IPS-15b (cell line): ENCODE measurements around the gene COX4I2.
A peak's percentile ranks its signal among the peaks of the same experiment; 100 is the strongest.

ENCODE experiments used
- H3K27me3 ChIP-seq: one replicate; pipeline ENCODE4 v1.6.1; 2013; ENCODE audit warnings: low read length; ENCODE audit not compliant: control insufficient read depth, insufficient read depth
- H3K36me3 ChIP-seq: one replicate; pipeline ENCODE4 v1.6.1; 2013; ENCODE audit warnings: low read length; ENCODE audit not compliant: control insufficient read depth, insufficient read depth
- H3K4me1 ChIP-seq: one replicate; pipeline ENCODE4 v1.6.1; 2013; ENCODE audit warnings: mild to moderate bottlenecking, low read length; ENCODE audit not compliant: control insufficient read depth, insufficient read depth
- H3K4me3 ChIP-seq: one replicate; pipeline ENCODE4 v1.5.1; 2013; ENCODE audit warnings: low read depth, low read length
- H3K9ac ChIP-seq: one replicate; pipeline ENCODE4 v1.6.1; 2013; ENCODE audit warnings: low read depth, mild to moderate bottlenecking, low read length
- H3K9me3 ChIP-seq: one replicate; pipeline ENCODE4 v1.6.1; 2013; ENCODE audit warnings: mild to moderate bottlenecking, low read length; ENCODE audit not compliant: control insufficient read depth, insufficient read depth

Gene COX4I2

DNA sequence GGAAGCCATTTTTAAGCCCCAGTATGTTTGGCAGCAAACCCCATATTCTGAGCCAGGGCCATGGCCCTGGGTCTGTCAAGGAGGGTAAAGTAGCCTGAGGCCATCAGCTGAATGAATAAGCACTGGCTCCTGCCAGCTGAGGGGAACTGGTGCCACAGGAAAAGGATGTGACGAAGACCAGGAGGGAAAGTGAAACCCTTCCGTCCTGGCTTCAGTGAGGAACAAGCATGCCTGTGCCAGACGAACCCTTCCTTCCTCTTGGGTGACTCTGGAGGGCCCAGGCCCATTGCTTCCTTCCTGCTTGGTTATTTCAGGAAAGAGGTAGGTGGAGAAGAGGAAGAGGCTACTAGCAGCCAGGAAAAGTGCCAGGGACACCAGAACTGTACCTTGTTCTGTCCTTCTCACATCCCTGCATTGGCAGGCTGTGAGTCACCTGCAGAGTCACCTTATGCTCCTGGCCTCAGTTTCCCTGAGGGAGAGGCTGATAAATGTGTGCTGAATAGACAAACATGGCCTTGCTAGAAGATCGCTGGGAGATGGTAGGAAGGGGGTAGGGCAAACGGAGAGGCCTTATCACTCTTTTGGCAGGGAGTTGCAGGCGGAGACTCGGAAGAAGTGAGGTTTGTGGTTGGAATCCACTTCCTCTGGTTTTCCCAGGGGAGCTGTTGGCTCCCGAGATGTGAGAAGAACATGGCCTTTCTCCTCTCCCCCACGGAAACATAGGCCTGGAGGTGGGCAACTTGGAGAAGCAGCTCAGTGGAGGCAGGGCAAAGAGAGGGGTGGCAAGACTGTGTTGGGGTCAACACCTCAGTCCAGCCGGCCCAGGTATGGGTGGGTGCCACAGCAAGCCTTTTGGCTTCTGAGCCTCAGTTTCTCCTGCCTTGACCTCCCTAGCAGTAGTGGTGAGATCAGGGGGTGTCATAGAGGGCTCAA lies 37.4 kb downstream of the COX4I2 start:
- Histone ChIP-seq H3K4me3 (no peak overlapping the region), H3K9me3 (no peaks in the 10 kb centered on the region), H3K27me3 (no peaks in the 10 kb centered on the region), H3K36me3 (peaks cover 7% of the 10 kb centered on the region), H3K9ac (no peak overlapping the region), H3K4me1 (peaks cover 4% of the 10 kb centered on the region)

DNA sequence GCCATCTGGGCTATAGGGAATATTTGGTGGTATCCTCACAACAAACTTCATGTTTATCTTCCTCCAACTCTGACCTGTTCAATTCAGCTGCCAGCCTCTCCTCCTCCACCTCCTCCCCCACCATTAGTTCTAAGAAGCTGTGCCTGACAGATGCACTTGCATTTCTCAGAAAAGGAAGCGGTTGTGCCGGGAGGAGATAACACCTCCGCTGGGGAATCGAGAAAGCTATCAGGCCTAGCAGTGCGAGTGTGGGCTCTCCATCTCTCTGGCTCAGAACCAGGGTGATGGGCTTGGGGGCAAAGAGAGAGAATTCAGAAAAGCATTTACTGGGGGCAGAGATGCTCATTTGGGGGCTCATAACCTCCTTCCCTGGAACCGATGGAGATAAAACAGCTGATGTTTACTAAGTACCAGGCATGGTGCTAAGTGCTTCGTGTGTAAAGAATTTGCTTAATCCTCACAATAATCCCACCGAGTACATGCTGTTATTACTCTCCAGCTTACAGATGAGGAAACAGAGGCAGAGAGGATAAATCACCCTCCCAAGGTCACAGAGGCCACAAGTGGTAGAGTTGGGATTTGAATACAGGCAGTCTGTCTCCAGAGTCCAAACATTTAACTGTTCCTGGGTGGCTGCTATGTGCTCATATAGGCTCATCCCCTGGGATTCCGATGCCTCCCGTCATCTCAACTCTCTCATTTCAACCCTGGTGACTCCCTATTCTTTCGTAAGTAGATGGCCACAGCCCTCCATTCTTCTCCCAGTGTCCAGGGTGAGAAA lies 38.3 kb downstream of the COX4I2 start:
- Histone ChIP-seq H3K9ac (no peak overlapping the region), H3K36me3 (peaks cover 7% of the 10 kb centered on the region), H3K4me3 (no peak overlapping the region), H3K4me1 (peaks cover 4% of the 10 kb centered on the region), H3K27me3 (no peaks in the 10 kb centered on the region), H3K9me3 (no peaks in the 10 kb centered on the region)

DNA sequence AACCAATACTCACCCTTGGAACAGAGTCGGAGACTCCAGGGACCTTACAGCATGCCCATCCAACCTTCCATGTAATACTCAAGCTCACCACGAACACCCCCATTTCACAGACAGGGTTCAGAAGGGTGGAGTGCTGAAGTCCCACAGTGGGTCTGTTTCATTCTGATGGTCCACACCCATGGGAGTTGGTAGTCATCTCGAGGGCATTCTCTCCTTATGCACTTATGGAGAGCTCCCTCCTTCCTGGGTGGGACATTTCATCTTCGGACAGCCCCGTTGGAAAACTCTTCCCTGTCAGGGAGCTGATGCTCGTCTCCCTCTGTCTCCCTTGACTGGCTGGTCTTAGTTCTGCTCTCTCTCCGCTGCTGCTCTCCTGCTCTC lies 38.9 kb downstream of the COX4I2 start:
- H3K4me3 ChIP-seq: no peak overlapping the region
- H3K4me1 ChIP-seq: peaks cover 4% of the 10 kb centered on the region
- H3K9me3 ChIP-seq: no peaks in the 10 kb centered on the region
- peaks cover 7% of the 10 kb centered on the region for H3K36me3 ChIP-seq
- no peaks in the 10 kb centered on the region for H3K27me3 ChIP-seq
- H3K9ac ChIP-seq: no peak overlapping the region

DNA sequence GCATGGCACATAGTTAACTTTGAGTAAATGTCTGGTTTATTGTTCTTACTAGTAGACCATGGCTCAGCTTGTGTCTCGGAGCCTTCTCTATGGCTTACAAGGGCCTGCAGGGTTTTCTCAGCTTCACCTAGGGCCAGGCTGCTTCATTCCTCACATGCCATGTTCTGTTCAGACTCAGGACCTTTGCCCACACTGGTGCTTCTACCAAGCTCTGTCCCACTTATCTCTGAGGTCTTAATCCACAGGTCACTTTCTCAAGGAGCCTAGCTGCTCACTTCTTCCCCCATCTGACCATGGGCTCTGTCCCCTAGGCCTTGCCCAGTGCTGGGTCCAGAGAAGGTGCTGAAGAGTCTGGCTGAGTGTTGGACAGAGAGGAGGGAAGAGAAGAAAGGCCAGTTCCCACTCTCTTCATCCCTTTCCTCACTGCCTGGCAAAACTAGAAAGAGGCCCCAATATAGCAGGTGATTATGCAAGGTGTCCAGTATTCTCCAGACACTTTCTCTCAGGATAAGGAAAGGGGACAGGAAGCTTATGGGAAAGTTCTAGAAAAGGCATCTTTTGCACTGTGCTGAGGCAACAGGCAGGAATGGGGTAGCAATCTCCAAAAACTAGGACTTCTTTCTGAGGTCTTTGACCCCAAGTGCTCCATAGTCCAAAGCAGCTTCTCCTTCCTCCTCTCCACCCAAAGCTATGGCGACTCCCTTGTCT lies 40.0 kb downstream of the COX4I2 start:
- Histone ChIP-seq H3K9me3 (no peaks in the 10 kb centered on the region), H3K4me1 (peaks cover 4% of the 10 kb centered on the region)

DNA sequence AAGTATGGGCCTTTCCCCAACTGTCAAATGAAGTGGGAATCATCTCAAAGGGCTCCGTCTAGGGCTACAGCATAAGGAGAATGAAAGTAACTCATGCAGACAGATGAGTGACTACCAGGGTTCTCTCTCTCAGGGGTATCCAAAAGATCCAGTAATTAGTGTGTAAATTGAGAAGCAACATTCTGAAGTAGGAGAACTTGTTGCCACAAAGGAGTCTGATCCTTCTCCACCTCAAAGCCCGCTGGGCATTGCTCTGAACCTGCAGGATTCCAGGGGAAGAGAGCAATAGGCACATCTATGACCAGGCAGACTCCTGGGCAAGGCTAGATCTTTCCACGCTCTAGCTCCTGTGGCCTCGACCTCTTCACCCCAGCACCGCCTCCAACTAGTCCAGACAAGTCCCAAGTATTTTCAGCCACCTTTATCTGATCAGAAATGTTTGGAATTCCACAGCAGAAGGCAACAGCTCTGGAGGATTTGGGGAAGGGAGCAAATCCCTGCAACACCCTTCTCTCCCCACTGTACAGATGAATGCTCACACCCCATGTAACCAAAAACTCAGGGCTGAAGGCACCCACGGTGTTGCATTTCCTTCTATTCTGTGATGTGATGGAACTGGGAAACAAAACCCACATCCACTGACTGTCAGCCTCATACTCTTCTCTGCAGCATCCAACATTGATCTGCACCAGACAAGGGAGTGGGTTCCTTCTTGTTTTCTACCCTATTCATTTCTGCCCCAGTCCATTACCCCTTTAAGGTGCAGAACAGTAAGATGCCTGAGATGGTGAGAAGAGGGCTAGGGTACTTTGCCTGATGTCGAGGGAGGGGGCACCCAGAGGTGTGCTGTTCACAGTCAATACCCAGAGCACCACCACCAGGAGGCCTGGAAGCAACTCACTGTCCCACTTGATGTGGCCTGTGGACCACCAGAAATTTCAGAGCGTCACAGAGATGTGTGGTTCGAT lies 41.0 kb downstream of the COX4I2 start:
- peak overlapping the region; percentile 18 for H3K9ac ChIP-seq
- peaks cover 4% of the 10 kb centered on the region for H3K4me1 ChIP-seq
- H3K36me3 ChIP-seq: peaks cover 10% of the 10 kb centered on the region
- H3K4me3 ChIP-seq: no peak overlapping the region
- H3K27me3 ChIP-seq: no peaks in the 10 kb centered on the region
- no peaks in the 10 kb centered on the region for H3K9me3 ChIP-seq

More for the DNA sequence above, 40.0 kb downstream of the COX4I2 start:
- peaks cover 7% of the 10 kb centered on the region for H3K36me3 ChIP-seq
- peak overlapping the region; percentile 18 for H3K9ac ChIP-seq
- no peaks in the 10 kb centered on the region for H3K27me3 ChIP-seq
- H3K4me3 ChIP-seq: no peak overlapping the region

DNA sequence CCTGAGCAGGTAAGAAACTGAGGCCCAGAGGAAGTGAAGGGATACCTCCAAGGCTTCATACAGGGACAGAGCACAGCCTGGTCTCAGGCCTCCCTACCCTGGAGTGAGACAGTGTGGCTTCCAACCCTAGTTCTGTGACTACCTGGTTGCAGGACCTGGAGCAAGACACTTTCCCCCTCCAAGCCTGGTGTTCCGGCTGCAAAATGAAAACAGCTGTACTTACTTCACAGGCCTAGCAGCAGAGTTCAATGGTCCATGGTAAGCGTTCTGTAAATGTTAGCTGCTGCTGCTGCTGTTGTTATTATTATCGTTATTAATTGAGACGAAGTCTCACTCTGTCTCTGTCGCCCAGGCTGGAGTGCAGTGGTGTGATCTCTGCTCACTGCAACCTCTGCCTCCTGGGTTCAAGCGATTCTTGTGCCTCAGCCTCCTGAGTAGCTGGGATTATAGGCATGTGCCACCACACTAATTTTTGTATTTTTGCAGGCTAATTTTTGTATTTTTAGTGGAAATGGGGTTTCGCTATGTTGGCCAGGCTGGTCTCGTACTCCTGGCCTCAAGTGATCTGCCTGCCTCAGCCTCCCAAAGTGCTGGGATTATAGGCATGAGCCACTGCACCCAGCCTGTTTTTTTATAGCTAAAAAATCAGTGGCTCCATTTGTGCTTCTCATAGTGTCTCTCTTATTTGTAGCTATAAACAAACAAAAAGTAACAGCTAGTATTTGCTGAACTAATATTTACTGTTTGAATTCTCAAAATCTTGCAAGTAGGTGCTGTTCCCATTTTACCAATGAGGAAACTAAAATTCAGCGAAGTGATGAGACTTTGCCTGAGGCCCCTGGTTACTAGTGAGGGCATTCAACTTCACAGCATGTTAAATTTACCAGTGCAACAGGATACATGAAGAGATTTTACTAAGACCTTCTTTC lies 41.9 kb downstream of the COX4I2 start:
- peaks cover 4% of the 10 kb centered on the region for H3K4me1 ChIP-seq
- H3K4me3 ChIP-seq: no peak overlapping the region
- no peaks in the 10 kb centered on the region for H3K27me3 ChIP-seq
- no peak overlapping the region for H3K9ac ChIP-seq
- peaks cover 14% of the 10 kb centered on the region for H3K36me3 ChIP-seq
- H3K9me3 ChIP-seq: no peaks in the 10 kb centered on the region

DNA sequence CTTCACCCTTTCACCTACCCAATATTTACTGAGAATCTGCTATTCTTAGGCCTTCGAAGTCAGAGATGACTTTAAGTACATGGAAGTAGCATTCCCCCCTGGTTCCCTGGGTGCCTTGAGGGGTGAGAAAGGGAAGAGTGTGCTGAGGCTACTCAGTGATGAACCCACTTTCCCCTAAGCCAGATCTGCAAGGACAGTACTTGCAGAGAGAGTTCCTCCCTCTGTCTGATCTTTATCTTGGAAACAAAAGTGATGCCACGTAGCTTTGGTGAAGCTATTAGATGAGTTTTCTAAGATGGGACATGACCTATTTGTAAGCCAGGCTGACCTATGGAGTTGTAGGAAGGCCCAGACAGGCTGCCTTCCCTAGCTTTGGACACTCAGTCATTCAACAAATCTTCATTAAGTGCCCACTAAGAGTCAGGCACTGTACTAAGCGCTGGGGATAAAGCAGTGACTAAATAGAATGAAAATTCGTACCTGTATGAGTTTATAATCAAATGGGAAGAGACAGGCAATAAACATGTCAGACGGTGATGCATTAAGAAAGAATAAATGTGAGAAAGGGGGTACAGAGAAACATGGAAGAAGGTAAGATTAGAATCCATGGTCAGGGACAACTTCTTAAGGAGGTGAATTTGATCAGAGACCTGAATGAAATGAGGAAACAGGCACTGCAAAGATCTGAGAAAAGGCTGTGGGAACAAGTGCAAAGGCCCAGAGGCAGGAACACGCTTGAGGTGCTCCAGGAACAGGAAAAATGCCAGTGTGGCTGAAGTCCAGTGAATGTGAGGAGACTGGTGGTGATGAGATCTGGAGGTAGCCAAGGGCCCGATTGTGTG lies 42.8 kb downstream of the COX4I2 start:
- Histone ChIP-seq H3K4me1 (peaks cover 4% of the 10 kb centered on the region), H3K4me3 (no peak overlapping the region), H3K9me3 (no peaks in the 10 kb centered on the region), H3K9ac (no peak overlapping the region), H3K36me3 (peaks cover 14% of the 10 kb centered on the region), H3K27me3 (no peaks in the 10 kb centered on the region)

DNA sequence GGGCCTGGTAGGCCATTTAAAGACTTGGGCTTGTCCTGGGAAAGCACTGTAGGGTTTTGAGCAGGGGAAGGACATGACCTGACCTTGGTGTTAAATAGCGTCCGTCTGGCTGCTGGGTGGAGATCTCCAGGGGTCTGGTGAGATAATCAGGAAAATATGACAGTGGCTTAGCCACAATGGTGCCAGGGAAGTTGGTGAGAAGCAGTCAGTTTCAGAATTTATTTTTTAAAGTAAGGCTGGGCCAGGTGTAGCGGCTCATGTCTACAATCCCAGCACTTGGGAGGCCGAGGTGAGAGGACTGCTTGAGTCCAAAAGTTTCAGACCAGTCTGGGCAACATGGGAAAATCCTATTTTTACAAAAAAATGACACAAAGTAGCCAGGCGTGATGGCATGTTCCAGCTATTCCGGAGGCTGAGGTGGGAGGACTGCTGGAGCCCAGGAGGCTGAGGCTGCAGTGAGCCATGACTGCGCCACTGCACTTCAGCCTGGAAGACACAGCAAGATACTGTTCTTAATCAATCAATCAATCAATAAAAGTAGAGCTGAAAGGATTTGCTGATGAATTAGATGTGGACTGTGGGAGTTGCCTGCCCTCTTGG lies 43.5 kb downstream of the COX4I2 start:
- Histone ChIP-seq H3K4me3 (no peak overlapping the region), H3K9me3 (no peaks in the 10 kb centered on the region), H3K9ac (no peak overlapping the region), H3K4me1 (peaks cover 4% of the 10 kb centered on the region), H3K27me3 (no peaks in the 10 kb centered on the region), H3K36me3 (peaks cover 14% of the 10 kb centered on the region)

DNA sequence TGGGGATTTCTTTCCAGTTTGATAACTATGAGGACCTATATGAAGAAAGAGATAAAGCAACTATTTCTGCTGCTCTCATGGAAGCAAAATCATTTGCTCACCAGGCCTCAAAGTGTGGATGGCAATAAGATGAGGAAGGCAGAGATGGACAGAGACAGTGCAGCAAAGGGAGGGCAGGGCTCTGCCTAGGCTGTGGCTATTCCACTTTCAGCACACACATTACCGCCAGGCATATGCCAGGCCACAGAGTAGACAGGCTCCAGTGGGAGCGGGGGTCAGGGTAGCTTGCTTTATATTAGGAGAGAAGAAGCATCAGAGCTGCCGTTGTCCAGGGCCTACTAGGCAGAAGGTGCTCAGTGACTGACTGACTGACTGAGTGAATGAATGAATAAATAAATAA lies 44.1 kb downstream of the COX4I2 start:
- no peak overlapping the region for H3K9ac ChIP-seq

More for the DNA sequence above, 44.1 kb downstream of the COX4I2 start:
- Histone ChIP-seq H3K4me1 (peaks cover 4% of the 10 kb centered on the region), H3K4me3 (no peak overlapping the region), H3K9me3 (no peaks in the 10 kb centered on the region), H3K27me3 (no peaks in the 10 kb centered on the region), H3K36me3 (peaks cover 14% of the 10 kb centered on the region)
